Pons (tissue), 1 donor: ENCODE measurements around the gene MED13.
"Not testable (repeated sequence)": the region's sequence is repeated elsewhere in the genome, so short reads cannot be mapped to it uniquely, and the experiment has no call there.

ENCODE experiments used
- DNase-seq: peaks from one replicate; pipeline ENCODE4 v3.0.0-alpha.2; 2016; ENCODE audit warnings: low spot score

The MED13 gene

GRCh38 chr17:61996916-61997605 lies 68.0 kb downstream of the MED13 start:
- DNase-seq, result no peak

- DNase-seq, result no peak
Measured at GRCh38 chr17:61989509-61989908, 75.6 kb downstream of the MED13 start.

DNA sequence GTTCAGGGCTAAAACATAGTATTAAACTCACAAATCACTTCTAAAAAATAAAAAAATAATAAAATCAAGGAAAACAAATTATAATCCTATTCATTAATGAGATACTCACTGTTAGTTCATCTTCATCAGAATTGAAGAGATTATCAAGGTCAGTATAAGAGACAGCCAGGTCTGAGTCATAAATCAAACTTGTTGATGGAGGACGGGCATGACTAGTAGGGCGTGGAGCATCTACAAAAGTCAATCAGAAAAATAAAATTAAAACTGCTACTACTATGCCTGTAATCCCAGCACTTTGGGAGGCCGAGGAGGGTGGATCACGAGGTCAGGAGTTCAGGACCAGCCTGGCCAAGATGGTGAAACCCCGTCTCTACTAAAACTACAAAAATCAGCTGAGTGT lies 78.2 kb downstream of the MED13 start:
- no peak for DNase-seq

DNA sequence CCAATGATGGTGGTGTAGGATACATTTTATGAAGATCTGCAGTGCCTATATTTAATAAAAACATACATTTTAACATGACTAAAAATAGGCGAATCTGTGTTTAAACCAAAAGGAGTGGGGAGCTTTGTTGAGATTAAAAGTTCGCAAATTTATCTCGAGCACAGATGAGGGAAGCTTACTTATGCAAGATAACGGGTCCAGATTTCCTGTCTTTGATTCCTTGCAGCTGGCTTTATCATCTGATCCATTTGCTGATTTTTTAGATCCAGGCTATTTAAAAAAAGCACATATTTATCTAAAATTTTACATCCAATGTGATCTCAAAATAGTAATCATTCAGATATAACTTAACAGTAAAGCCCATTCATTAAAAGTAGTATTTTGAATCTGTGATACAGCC lies 80.3 kb downstream of the MED13 start:
- DNase-seq, result no peak

DNA sequence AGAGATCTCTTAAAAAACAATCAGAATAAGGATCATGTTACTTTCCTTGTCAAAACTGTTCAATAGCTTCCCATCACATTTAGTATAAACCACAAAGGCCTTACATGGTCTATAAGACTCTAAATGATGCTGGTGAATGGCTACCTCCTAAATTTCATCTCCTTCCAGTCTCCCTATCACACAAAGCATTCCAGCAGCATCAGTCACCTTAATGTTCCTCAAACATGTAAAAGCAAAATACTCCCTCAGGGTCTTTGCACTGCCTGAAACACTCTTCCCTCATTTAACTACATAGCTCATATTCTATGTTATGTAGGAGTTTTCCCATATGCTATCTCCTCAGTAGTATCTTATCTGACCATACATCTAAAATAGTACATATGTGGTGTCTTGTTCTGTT lies 83.8 kb downstream of the MED13 start:
- no peak for DNase-seq

GRCh38 chr17:61980535-61980934 lies 84.5 kb downstream of the MED13 start:
- no peak for DNase-seq

GRCh38 chr17:61974115-61974514 lies 91.0 kb downstream of the MED13 start:
- DNase-seq, result no peak

- DNase-seq, result no peak
Measured at GRCh38 chr17:61972311-61972710, 92.8 kb downstream of the MED13 start.

DNA sequence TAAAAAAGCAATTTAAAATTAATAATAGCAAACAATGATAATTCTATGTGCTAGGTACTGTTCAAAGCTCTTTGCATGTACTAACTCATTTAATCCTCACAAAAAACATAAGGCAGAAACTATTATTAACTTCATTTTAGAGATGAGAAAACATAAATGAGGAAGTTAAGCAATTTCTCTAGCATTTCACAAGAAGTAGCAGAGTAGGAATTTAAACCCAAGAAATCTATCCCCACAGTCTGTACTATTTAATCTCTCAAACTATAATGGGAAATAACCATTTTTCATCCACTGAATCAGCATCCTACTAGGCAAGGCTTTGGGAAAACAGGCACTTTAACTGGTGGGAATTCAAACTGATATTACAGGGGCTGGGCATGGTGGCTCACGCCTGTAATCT lies 95.0 kb downstream of the MED13 start:
- no peak for DNase-seq

GRCh38 chr17:61968757-61969156 lies 96.3 kb downstream of the MED13 start:
- DNase-seq, result no peak

DNA sequence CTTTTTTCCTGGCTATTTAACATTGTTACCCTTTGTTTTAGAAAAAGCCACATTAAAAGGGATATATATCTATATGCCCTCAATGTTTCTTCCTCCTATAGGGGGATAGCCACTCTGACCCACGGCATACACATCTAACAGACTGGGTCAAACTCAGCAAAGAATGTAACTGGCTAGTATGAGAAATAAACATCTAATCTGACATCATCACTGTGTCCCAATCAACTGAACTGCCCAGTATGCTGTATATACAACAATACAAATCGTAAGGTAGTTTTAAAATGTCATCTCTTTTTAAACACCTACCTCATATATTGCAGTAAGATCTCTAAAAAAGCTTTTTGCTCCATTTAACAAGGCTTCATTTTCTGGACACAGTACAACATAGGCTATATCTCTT lies 97.3 kb downstream of the MED13 start:
- no peak for DNase-seq

DNA sequence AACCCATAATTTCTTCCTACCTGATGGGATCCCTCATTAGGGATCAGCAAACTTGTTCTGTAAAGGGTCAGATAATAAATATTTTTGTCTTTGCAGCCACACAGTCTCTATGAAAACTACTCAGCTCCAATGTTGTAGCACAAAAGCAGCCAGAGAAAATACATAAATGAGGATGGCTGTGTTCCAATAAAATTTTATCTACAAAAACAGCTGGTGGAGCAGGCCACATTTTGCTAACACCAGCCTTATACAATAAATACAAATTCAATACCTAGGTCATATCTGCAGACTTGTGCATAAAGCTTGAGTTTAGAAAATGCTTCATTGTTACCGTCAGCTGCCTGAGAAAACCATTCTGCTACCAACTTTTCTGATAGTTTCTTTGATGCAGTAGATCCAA lies 98.9 kb downstream of the MED13 start:
- no peak for DNase-seq

DNA sequence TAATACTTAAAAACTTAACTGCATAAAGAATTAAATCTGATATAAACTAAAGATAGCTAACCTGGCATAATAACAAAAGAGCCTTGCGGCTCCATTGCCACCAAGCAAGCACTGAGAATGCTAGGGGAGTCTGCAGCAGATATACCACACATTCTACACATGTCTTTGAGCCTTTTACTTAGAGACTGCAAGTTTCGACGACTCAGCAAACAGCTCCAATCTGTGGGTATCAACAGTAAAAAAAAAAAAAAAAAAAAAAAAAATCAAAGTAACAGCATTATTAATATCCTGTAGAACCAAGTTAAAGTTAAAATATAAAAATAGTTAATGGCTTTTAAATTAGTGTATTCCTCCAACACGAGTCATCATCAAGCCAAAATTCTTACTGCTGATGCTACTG lies 109.5 kb downstream of the MED13 start:
- DNase-seq, result no peak

- no peak for DNase-seq
Measured at GRCh38 chr17:61947367-61948078, 117.6 kb downstream of the MED13 start.

- no peak for DNase-seq
Measured at GRCh38 chr17:61946359-61946758, 118.7 kb downstream of the MED13 start.

DNA sequence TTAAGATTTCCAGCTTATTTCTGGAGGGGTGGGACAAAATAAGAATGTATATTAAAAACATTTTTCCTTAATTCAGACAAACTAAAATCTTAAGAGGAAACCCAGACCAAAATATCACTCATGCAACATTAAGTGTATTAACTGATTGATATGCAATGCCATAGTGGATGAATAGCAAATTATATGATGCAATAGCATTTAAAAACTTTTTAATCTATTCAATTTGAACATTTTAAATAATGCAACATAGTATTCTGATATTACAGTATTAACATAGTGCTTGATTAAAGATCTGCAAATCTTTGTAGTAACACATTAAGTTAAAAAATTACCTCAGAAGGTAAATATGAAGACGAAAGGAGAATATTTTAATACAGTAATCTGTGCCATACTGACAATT lies 122.0 kb downstream of the MED13 start:
- DNase-seq, result no peak

DNA sequence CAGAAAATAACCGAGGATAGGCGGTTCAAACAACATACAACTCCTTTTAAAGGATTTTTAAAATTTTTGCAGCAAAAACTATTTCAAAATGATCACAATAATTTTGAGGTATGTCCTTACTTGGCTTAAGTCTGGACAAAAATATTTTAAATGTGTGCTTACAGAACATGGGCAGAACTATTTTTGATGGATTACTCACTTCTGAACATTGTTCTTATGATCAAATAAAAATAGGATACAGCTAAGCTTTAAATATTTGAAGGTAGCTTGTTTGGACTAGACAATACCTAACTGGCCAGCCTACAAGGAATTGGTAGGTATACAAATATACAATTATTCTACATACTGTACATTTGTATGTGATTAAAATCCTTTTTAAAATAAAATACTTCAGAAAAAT lies 123.0 kb downstream of the MED13 start:
- DNase-seq, result no peak

GRCh38 chr17:61928101-61928436 lies 137.0 kb downstream of the MED13 start:
- DNase-seq, result no peak

DNA sequence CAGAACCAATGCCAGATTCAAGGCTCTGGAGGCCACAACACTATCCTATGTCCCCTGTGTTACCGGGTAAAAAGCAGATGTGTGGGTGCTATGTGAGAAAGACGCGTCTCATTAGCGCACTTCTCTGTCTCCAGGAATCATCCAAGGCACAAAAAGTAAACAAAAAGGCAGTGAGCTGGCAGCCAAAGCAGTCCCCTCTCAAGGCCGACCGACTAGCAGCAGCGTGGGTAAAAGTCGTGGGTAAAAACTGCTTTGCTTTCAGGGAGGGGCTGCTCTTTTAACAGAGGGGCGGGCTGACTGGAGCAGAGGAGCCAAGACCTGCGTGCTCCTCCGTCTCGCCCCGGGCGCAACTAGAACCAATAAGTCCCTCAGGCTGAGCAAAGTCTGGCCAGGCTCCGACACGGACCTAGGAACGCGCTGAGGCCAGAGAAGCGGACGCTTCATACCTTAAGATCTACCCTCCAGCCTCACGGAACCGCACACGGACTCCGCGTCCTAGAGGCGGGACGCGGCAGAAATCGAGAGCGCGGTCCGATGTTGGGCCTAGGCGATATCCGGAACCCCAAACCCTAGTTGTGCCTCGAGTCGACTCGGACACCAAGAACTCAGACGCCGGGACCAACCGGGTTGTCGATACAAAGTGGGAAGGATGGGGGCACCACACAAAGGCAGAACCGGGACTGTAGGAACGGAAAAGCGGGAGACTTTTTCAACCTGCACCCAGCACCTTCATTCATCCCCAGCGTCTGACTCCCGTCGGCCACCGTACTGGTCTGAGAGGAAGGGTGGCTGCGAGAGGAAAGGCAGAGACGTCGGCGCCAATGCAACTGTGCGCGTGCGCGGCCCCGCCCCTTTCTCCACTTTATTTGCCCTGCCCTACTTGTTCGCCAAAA lies 137.6 kb downstream of the MED13 start, which contains the start of gene INTS2:
TSS of gene INTS2 (minus strand) at position 775 of the 893 bp plus-strand sequence. CDS start 1,338 bp downstream, outside the sequence.
- peak; percentile 94 for DNase-seq

GRCh38 chr17:61926826-61927207 lies 138.3 kb downstream of the MED13 start:
- peak; percentile 18 for DNase-seq

GRCh38 chr17:61915162-61915561 lies 149.9 kb downstream of the MED13 start:
- not testable (repeated sequence) for DNase-seq

- DNase-seq, result peak; percentile 32
Measured at GRCh38 chr17:61908292-61909037, 156.6 kb downstream of the MED13 start.
